GM12878 (cell line): ENCODE data around the gene EFCAB7. TPM values are rescaled to one million over a fixed set of nuclear protein-coding genes. Genes with fewer than 3 reads are reported as not detected.
A peak's percentile ranks its signal among the peaks of the same experiment; 100 is the strongest.

Source experiments
- BCL3 ChIP-seq: IDR thresholded peaks from 2 replicates; pipeline ENCODE4 v1.6.1; 2011; ENCODE audit warnings: borderline replicate concordance, low read depth, mild to moderate bottlenecking, moderate library complexity, low read length; ENCODE audit not compliant: insufficient read depth, poor library complexity, severe bottlenecking
- BMI1 ChIP-seq: fragments of 450-650 bp; IDR thresholded peaks from 2 replicates; pipeline ENCODE4 v1.6.1; 2016; ENCODE audit warnings: mild to moderate bottlenecking, moderate library complexity, borderline replicate concordance
- CTCF ChIP-seq, 3 experiments: IDR thresholded peaks in 2 of 3; conservative IDR thresholded peaks in 1 of 3; 2 replicates each; pipeline ENCODE4 v1.5.1; 2011; ENCODE audit warnings: low read depth in 3 of 3, low read length in 3 of 3, mild to moderate bottlenecking in 3 of 3, control low read depth in 2 of 3, moderate library complexity in 2 of 3, inconsistent platforms in 1 of 3, mixed read lengths in 1 of 3; ENCODE audit not compliant: control insufficient read depth in 2 of 3, insufficient read depth in 1 of 3; ENCODE audit errors: extremely low read depth in 1 of 3
- DPF2 ChIP-seq: fragments of 450-650 bp; IDR thresholded peaks from 2 replicates; pipeline ENCODE4 v1.6.1; 2017; ENCODE audit warnings: mild to moderate bottlenecking
- E2F8 ChIP-seq: fragments of 450-650 bp; IDR thresholded peaks from 2 replicates; pipeline ENCODE4 v1.6.1; 2018; ENCODE audit warnings: mild to moderate bottlenecking, low read depth, moderate library complexity; ENCODE audit not compliant: partially characterized antibody
- GATAD2B ChIP-seq: fragments of 450-650 bp; conservative IDR thresholded peaks from 2 replicates; pipeline ENCODE4 v1.6.1; 2017; ENCODE audit warnings: low read depth, mild to moderate bottlenecking, moderate library complexity
- JUNB ChIP-seq: IDR thresholded peaks from 2 replicates; pipeline ENCODE4 v1.6.1; 2016; ENCODE audit warnings: antibody characterized with exemption, mild to moderate bottlenecking
- LARP7 ChIP-seq: fragments of 450-650 bp; IDR thresholded peaks from 2 replicates; pipeline ENCODE4 v1.6.1; 2017; ENCODE audit warnings: mild to moderate bottlenecking
- MEF2A ChIP-seq: IDR thresholded peaks from 2 replicates; pipeline ENCODE4 v1.6.1; 2011; ENCODE audit warnings: low read depth, mild to moderate bottlenecking, low read length, moderate library complexity; ENCODE audit not compliant: insufficient read depth
- MTA2 ChIP-seq: fragments of 450-650 bp; IDR thresholded peaks from 2 replicates; pipeline ENCODE4 v1.6.1; 2016; ENCODE audit warnings: low read depth, mild to moderate bottlenecking, moderate library complexity
- NBN ChIP-seq: fragments of 450-650 bp; IDR thresholded peaks from 2 replicates; pipeline ENCODE4 v1.6.1; 2016
- NFIC ChIP-seq: IDR thresholded peaks from 2 replicates; pipeline ENCODE4 v1.6.1; 2012; ENCODE audit warnings: low read depth, mild to moderate bottlenecking, inconsistent platforms, low read length, moderate library complexity
- NFYA ChIP-seq: IDR thresholded peaks from 2 replicates; pipeline ENCODE4 v1.6.1; 2011; ENCODE audit warnings: low read depth, mild to moderate bottlenecking, low read length, improper control_type of control experiment, borderline replicate concordance
- NR2F1 ChIP-seq: fragments of 450-650 bp; conservative IDR thresholded peaks from 2 replicates; pipeline ENCODE4 v1.6.1; 2017; ENCODE audit warnings: mild to moderate bottlenecking
- RELA ChIP-seq: fragments of 450-650 bp; IDR thresholded peaks from 2 replicates; pipeline ENCODE4 v1.8.0; 2014; ENCODE audit warnings: borderline replicate concordance; ENCODE audit not compliant: partially characterized antibody
- RFX5 ChIP-seq: IDR thresholded peaks from 2 replicates; pipeline ENCODE4 v1.6.1; 2011; ENCODE audit warnings: low read depth, low read length, improper control_type of control experiment
- SMAD5 ChIP-seq: IDR thresholded peaks from 2 replicates; pipeline ENCODE4 v1.6.1; 2016; ENCODE audit warnings: antibody characterized with exemption, low read depth
- SMC3 ChIP-seq: IDR thresholded peaks from 2 replicates; pipeline ENCODE4 v1.6.1; 2011; ENCODE audit warnings: low read length, improper control_type of control experiment, borderline replicate concordance
- SP1 ChIP-seq: IDR thresholded peaks from one replicate; pipeline ENCODE4 v1.6.1; 2011; ENCODE audit warnings: low read depth, low read length
- SPI1 ChIP-seq: IDR thresholded peaks from 2 replicates; pipeline ENCODE4 v1.6.1; 2011; ENCODE audit warnings: low read depth, mild to moderate bottlenecking, low read length, moderate library complexity, borderline replicate concordance; ENCODE audit not compliant: insufficient read depth
- SUPT20H ChIP-seq: IDR thresholded peaks from 2 replicates; pipeline ENCODE4 v1.6.1; 2011; ENCODE audit warnings: low read depth, mild to moderate bottlenecking, low read length, moderate library complexity, borderline replicate concordance; ENCODE audit not compliant: control insufficient read depth
- USF2 ChIP-seq: IDR thresholded peaks from 2 replicates; pipeline ENCODE4 v1.6.1; 2011; ENCODE audit warnings: low read depth, low read length, improper control_type of control experiment, borderline replicate concordance
- ZNF24 ChIP-seq: fragments of 450-650 bp; IDR thresholded peaks from 2 replicates; pipeline ENCODE4 v1.6.1; 2017; ENCODE audit warnings: antibody characterized with exemption, mild to moderate bottlenecking
- polyA plus RNA-seq, 11 experiments: library from polyadenylated mRNA; depleted of rRNA in 4 of 11; unstranded in 6 of 11; stranded (reverse) in 5 of 11; fragments of >200 nt; fragmentation: Nextera tagmentation in 4 of 11; fragmentation: Illumina TruSeq in 1 of 11; extraction: Ambion mirVana in 4 of 11; extraction: Trizol in 1 of 11; gene quantifications; 1 replicate in 1 of 11; 2 replicates in 10 of 11; pipeline versions ENCODE4 v1.2.1 to v1.2.3, GENCODE V29; 2011 to 2016; ENCODE audit warnings: inconsistent platforms in 2 of 11, missing spikeins in 2 of 11, low read depth in 1 of 11
- total RNA-seq, 4 experiments: library from RNA; depleted of rRNA in 3 of 4; stranded (reverse); fragments of >200 nt in 3 of 4; fragmentation: Illumina TruSeq in 1 of 4; extraction: Trizol in 1 of 4; gene quantifications; 2 replicates each; pipeline versions ENCODE4 v1.2.1 to v1.2.3, GENCODE V29; 2013 to 2021

Gene EFCAB7
- total and polyA plus RNA-seq, 10 of the 15 experiments (the other 5 are each of a cell fraction or from before 2014, with no cell fraction given), result 4.4 to 9.8 (median 5.7) TPM

- TF ChIP-seq DPF2, result peak; percentile 43; the same call in 1 of the 2 replicates
- TF ChIP-seq MTA2, result no peak
- TF ChIP-seq E2F8, result no peak
- TF ChIP-seq CTCF (IDR thresholded peaks at IDR 0.05 in 2 of 3, conservative IDR thresholded peaks at IDR 0.05 in 1 of 3; ENCODE audit: control insufficient read depth in 2 of 3, extremely low read depth in 1 of 3, insufficient read depth in 1 of 3, low read depth in 3 of 3, low read length in 3 of 3), result 0 out of 6 replicates have a peak, but pooled peaks of 1 of the 3 experiments have one; percentile 5
- TF ChIP-seq NFYA, result no peak
- no peak for TF ChIP-seq BMI1
- no peak for TF ChIP-seq RELA
- TF ChIP-seq SUPT20H, result no peak
- no peak for TF ChIP-seq MEF2A
- TF ChIP-seq LARP7, result peak; percentile 74
- TF ChIP-seq SP1, result peak; percentile 5
- TF ChIP-seq RFX5, result no peak
- TF ChIP-seq NR2F1, result no peak
- peak; percentile 27; the same call in 1 of the 2 replicates for TF ChIP-seq ZNF24
- no peak for TF ChIP-seq SPI1
- no peak for TF ChIP-seq SMC3
- TF ChIP-seq USF2, result no peak
- no peak for TF ChIP-seq SMAD5
- peak; percentile 53; the same call in 1 of the 2 replicates for TF ChIP-seq GATAD2B
- TF ChIP-seq JUNB, result no peak
- TF ChIP-seq NBN, result peak; percentile 43
- no peak for TF ChIP-seq BCL3
- no peak for TF ChIP-seq NFIC
Observed at GRCh38 chr1:63593303-63593885, 70.1 kb downstream of the EFCAB7 start, which contains the start of gene PGM1 (continued).
